SK-N-SH treated with all-trans-retinoic acid at 6 μM for 48 hours (cell line): ENCODE data around the gene MUS81.
"Not testable (repeated sequence)": the region's sequence is repeated elsewhere in the genome, so short reads cannot be mapped to it uniquely, and the experiment has no call there.

Source experiments
- ATAC-seq: fragments of 200-7000 bp; cut with Tn5 transposase; 3 replicates; pipeline ENCODE4 v1.9.1; 2020; ENCODE audit warnings: mild to moderate bottlenecking, moderate library complexity
- BACH2 ChIP-seq: fragments of 250-450 bp; sonication (Bioruptor Pico); IDR thresholded peaks from 2 replicates; pipeline ENCODE4 v1.9.0; 2021; ENCODE audit warnings: mild to moderate bottlenecking, borderline replicate concordance
- ESRRG ChIP-seq: fragments of 250-450 bp; sonication (Bioruptor Pico); IDR thresholded peaks from 2 replicates; pipeline ENCODE4 v1.6.1; 2021; ENCODE audit warnings: mild to moderate bottlenecking
- GLIS3 ChIP-seq: fragments of 250-450 bp; sonication (Bioruptor Pico); IDR thresholded peaks from 2 replicates; pipeline ENCODE4 v1.5.0; 2020; ENCODE audit warnings: mild to moderate bottlenecking, moderate library complexity
- ISL1 ChIP-seq: fragments of 250-450 bp; sonication (Bioruptor Pico); IDR thresholded peaks from 2 replicates; pipeline ENCODE4 v2.1.2; 2022; ENCODE audit warnings: mild to moderate bottlenecking, moderate library complexity
- OSR1 ChIP-seq: fragments of 250-450 bp; sonication (Bioruptor Pico); IDR thresholded peaks from 2 replicates; pipeline ENCODE4 v1.8.0; 2022; ENCODE audit warnings: moderate library complexity, mild to moderate bottlenecking, inconsistent platforms
- PPARA ChIP-seq: fragments of 250-450 bp; sonication (Bioruptor Pico); IDR thresholded peaks from 2 replicates; pipeline ENCODE4 v1.5.0; 2020; ENCODE audit warnings: mild to moderate bottlenecking, borderline replicate concordance
- RARB ChIP-seq: fragments of 250-450 bp; sonication (Bioruptor Pico); IDR thresholded peaks from 2 replicates; pipeline ENCODE4 v1.8.0; 2021; ENCODE audit warnings: mild to moderate bottlenecking, moderate library complexity
- ZC3H10 ChIP-seq: fragments of 250-450 bp; sonication (Bioruptor Pico); IDR thresholded peaks from 2 replicates; pipeline ENCODE4 v1.5.1; 2021; ENCODE audit warnings: mild to moderate bottlenecking, moderate library complexity
- ZFP3 ChIP-seq: fragments of 250-450 bp; sonication (Bioruptor Pico); IDR thresholded peaks from 2 replicates; pipeline ENCODE4 v1.5.0; 2020; ENCODE audit warnings: mild to moderate bottlenecking, moderate library complexity
- ZFP30 ChIP-seq: fragments of 450-650 bp; formaldehyde crosslinking; IDR thresholded peaks from 2 replicates; pipeline ENCODE4 v1.5.0; 2022; ENCODE audit warnings: mild to moderate bottlenecking, moderate library complexity
- ZNF565 ChIP-seq: fragments of 450-650 bp; formaldehyde crosslinking; conservative IDR thresholded peaks from 2 replicates; pipeline ENCODE4 v1.5.0; 2020; ENCODE audit warnings: low read depth, mild to moderate bottlenecking, moderate library complexity
- ZNF70 ChIP-seq: fragments of 450-650 bp; formaldehyde crosslinking; IDR thresholded peaks from 2 replicates; pipeline ENCODE4 v1.5.0; 2020; ENCODE audit warnings: mild to moderate bottlenecking, moderate library complexity
- TF ChIP-seq, protein P1 (sequence below): fragments of 250-450 bp; sonication (Bioruptor Pico); IDR thresholded peaks from 2 replicates; pipeline ENCODE4 v1.8.0; 2020; ENCODE audit warnings: mild to moderate bottlenecking, moderate library complexity, borderline replicate concordance
- TF ChIP-seq, protein P2 (sequence below): fragments of 250-450 bp; sonication (Bioruptor Pico); IDR thresholded peaks from 2 replicates; pipeline ENCODE4 v1.8.0; 2021; ENCODE audit warnings: low read depth, mild to moderate bottlenecking, moderate library complexity, borderline replicate concordance
- TF ChIP-seq, protein P3 (sequence below): fragments of 250-450 bp; sonication (Bioruptor Pico); IDR thresholded peaks from 2 replicates; pipeline ENCODE4 v1.5.1; 2021; ENCODE audit warnings: mild to moderate bottlenecking, moderate library complexity
- TF ChIP-seq, protein P4 (sequence below): fragments of 250-450 bp; sonication (Bioruptor Pico); IDR thresholded peaks from 2 replicates; pipeline ENCODE4 v1.5.1; 2020; ENCODE audit warnings: low read depth, mild to moderate bottlenecking, moderate library complexity
- TF ChIP-seq, protein P5 (sequence below): fragments of 250-450 bp; sonication (Bioruptor Pico); IDR thresholded peaks from 2 replicates; pipeline ENCODE4 v1.5.0; 2020; ENCODE audit warnings: mild to moderate bottlenecking, moderate library complexity

Gene MUS81

DNA sequence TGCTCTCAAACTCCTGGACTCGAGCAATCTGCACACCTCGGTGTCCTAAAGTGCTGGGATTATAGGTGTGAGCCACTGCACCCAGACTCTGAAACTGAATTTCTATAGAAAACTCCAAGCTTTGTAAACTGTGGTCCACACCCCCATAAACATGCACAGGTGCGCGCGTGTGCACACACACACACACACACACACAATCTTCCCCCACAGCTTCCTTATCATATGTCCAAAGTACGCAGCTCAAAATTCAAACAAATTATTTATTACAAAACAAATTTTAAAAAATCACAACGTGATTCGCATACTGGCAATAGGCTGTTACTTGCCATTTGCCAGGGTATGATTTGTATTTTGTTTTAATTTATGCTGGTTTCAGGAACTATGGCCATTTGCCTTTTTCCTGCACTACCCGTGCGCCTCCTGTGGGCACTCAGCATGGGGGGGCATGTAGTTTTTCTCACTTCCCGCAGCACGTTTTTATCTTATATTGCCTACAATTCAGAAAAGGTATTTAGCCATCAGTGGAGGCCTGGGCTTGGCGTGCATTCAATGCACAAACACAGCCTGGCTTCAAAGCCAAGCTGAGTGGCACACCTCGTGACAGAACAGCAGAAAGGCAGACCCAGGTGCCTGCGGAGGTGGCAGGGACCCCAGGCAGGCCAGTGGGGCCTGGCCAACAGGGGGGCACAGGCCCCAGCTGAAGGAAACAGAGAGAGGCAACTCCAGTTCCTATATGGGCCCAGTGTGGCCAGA lies 37.3 kb upstream of the MUS81 start:
- no peak for ATAC-seq
- TF ChIP-seq ZC3H10 (CRISPR knock-in tag) (no peak), ZFP3 (CRISPR knock-in tag) (no peak), GLIS3 (CRISPR knock-in tag) (no peak), PPARA (CRISPR knock-in tag) (no peak), ZNF70 (CRISPR knock-in tag) (no peak), ZNF565 (no peak), BACH2 (CRISPR knock-in tag) (no peak), ISL1 (CRISPR knock-in tag) (no peak)
- TF ChIP-seq, protein P1, sequence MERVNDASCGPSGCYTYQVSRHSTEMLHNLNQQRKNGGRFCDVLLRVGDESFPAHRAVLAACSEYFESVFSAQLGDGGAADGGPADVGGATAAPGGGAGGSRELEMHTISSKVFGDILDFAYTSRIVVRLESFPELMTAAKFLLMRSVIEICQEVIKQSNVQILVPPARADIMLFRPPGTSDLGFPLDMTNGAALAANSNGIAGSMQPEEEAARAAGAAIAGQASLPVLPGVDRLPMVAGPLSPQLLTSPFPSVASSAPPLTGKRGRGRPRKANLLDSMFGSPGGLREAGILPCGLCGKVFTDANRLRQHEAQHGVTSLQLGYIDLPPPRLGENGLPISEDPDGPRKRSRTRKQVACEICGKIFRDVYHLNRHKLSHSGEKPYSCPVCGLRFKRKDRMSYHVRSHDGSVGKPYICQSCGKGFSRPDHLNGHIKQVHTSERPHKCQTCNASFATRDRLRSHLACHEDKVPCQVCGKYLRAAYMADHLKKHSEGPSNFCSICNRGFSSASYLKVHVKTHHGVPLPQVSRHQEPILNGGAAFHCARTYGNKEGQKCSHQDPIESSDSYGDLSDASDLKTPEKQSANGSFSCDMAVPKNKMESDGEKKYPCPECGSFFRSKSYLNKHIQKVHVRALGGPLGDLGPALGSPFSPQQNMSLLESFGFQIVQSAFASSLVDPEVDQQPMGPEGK (CRISPR knock-in tag) = no peak
- TF ChIP-seq, protein P2, sequence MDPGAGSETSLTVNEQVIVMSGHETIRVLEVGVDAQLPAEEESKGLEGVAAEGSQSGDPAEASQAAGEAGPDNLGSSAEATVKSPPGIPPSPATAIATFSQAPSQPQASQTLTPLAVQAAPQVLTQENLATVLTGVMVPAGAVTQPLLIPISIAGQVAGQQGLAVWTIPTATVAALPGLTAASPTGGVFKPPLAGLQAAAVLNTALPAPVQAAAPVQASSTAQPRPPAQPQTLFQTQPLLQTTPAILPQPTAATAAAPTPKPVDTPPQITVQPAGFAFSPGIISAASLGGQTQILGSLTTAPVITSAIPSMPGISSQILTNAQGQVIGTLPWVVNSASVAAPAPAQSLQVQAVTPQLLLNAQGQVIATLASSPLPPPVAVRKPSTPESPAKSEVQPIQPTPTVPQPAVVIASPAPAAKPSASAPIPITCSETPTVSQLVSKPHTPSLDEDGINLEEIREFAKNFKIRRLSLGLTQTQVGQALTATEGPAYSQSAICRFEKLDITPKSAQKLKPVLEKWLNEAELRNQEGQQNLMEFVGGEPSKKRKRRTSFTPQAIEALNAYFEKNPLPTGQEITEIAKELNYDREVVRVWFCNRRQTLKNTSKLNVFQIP = no peak
- TF ChIP-seq, protein P3, sequence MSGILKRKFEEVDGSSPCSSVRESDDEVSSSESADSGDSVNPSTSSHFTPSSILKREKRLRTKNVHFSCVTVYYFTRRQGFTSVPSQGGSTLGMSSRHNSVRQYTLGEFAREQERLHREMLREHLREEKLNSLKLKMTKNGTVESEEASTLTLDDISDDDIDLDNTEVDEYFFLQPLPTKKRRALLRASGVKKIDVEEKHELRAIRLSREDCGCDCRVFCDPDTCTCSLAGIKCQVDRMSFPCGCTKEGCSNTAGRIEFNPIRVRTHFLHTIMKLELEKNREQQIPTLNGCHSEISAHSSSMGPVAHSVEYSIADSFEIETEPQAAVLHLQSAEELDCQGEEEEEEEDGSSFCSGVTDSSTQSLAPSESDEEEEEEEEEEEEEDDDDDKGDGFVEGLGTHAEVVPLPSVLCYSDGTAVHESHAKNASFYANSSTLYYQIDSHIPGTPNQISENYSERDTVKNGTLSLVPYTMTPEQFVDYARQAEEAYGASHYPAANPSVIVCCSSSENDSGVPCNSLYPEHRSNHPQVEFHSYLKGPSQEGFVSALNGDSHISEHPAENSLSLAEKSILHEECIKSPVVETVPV (CRISPR knock-in tag) = no peak
- TF ChIP-seq, all 23 proteins: peak for 0

DNA sequence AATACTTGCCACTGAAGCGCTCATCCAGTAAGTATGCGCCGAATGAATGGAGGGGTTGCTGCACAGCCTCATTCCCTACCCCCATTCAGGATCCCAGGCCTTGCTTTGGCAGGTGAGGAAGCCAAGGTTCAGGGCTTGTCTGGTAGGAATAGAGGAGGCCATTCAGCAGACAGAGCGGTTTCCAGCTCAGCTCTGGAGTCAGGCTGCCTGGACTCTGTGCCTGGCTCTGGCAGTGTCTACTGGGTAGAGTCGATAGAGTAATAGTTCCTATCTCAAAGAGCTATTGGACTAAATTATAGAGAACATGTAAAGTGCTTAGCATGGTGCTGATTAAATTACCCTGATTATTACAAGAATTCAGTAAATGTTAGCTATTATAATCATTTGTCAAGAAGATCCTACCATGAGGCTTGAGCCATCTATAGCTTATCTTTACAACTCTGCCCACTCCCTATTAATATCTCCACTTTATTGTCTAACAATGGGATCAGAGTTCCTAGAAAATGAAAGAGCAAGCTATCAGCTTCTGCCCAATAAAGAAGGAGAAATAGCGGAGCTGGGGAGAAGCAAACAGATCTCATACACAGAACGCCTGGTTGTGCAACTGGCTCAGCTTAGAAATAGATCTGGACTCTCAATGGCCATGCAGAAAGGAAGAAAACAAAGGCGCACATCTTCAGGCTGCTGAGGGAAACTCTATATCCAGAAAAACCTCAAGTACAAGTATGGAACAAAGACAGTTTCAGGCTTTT lies 33.1 kb upstream of the MUS81 start:
- no peak for ATAC-seq
- TF ChIP-seq, protein P4, sequence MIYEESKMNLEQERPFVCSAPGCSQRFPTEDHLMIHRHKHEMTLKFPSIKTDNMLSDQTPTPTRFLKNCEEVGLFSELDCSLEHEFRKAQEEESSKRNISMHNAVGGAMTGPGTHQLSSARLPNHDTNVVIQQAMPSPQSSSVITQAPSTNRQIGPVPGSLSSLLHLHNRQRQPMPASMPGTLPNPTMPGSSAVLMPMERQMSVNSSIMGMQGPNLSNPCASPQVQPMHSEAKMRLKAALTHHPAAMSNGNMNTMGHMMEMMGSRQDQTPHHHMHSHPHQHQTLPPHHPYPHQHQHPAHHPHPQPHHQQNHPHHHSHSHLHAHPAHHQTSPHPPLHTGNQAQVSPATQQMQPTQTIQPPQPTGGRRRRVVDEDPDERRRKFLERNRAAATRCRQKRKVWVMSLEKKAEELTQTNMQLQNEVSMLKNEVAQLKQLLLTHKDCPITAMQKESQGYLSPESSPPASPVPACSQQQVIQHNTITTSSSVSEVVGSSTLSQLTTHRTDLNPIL = no peak
- no peak for TF ChIP-seq ZNF70 (CRISPR knock-in tag)
- no peak for TF ChIP-seq ESRRG (CRISPR knock-in tag)
- TF ChIP-seq, protein P1 (CRISPR knock-in tag) = no peak
- TF ChIP-seq ZFP30 (CRISPR knock-in tag) = no peak
- TF ChIP-seq ZNF565 = no peak

DNA sequence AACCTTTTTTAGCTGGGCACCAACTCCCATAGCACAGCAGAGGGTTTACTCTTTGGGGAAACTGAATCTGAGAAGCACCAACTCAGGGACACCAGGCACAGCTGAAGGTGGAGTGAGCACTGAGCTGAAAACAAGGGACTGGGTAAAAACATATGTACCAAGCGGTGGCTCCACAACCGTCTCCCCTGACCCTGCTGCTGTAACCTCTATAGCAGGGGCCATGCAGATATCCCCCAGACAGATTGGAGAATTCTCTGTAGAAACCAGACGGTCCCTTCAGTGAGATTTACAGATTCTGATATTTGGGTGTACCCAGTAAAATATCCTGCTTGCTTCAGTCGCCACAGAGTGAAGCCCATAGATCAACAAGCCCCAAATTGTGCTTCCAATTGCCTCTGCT lies 30.8 kb upstream of the MUS81 start:
- ATAC-seq = no peak
- TF ChIP-seq OSR1 (no peak), PPARA (CRISPR knock-in tag) (no peak), RARB (CRISPR knock-in tag) (no peak), ISL1 (CRISPR knock-in tag) (no peak), ZC3H10 (CRISPR knock-in tag) (no peak), ZFP30 (CRISPR knock-in tag) (no peak), ZNF565 (no peak)
- TF ChIP-seq, protein P2 = no peak
- TF ChIP-seq, protein P3 (CRISPR knock-in tag) = no peak
- TF ChIP-seq, protein P5, sequence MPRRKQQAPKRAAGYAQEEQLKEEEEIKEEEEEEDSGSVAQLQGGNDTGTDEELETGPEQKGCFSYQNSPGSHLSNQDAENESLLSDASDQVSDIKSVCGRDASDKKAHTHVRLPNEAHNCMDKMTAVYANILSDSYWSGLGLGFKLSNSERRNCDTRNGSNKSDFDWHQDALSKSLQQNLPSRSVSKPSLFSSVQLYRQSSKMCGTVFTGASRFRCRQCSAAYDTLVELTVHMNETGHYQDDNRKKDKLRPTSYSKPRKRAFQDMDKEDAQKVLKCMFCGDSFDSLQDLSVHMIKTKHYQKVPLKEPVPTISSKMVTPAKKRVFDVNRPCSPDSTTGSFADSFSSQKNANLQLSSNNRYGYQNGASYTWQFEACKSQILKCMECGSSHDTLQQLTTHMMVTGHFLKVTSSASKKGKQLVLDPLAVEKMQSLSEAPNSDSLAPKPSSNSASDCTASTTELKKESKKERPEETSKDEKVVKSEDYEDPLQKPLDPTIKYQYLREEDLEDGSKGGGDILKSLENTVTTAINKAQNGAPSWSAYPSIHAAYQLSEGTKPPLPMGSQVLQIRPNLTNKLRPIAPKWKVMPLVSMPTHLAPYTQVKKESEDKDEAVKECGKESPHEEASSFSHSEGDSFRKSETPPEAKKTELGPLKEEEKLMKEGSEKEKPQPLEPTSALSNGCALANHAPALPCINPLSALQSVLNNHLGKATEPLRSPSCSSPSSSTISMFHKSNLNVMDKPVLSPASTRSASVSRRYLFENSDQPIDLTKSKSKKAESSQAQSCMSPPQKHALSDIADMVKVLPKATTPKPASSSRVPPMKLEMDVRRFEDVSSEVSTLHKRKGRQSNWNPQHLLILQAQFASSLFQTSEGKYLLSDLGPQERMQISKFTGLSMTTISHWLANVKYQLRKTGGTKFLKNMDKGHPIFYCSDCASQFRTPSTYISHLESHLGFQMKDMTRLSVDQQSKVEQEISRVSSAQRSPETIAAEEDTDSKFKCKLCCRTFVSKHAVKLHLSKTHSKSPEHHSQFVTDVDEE = no peak
- TF ChIP-seq, protein P1 (CRISPR knock-in tag) = no peak

DNA sequence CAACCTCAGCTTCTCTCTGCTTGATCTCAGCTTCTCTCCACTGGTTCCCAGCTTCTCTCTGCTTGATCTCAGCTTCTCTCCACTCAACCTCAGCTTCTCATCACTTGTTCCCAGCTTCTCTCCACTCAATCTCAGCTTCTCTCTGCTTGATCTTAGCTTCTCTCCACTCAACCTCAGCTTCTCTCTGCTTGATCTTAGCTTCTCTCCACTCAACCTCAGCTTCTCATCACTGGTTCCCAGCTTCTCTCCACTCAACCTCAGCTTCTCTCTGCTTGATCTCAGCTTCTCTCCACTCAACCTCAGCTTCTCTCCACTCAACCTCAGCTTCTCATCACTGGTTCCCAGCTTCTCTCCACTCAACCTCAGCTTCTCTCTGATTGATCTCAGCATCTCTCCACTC lies 28.0 kb upstream of the MUS81 start:
- ATAC-seq = not testable (repeated sequence)
